ENCODE measurements around the gene TNKS1BP1.

DNA sequence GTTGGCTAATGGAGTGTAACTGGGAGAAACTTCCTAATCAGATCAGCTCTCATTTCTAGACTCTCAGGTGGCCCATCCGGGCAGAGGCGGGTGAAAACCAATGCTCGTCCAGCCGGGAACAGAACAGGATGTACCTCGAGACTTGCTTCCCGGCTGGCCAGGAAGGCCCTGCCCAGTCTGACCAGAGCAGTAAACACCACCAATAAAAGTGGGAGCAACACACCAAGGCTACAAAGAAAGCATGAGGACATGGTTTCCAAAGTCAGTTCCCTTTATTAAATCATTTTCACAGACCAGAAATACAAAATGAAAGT, 940 bp upstream of the TNKS1BP1 start:
- TF ChIP-seq, protein P1, sequence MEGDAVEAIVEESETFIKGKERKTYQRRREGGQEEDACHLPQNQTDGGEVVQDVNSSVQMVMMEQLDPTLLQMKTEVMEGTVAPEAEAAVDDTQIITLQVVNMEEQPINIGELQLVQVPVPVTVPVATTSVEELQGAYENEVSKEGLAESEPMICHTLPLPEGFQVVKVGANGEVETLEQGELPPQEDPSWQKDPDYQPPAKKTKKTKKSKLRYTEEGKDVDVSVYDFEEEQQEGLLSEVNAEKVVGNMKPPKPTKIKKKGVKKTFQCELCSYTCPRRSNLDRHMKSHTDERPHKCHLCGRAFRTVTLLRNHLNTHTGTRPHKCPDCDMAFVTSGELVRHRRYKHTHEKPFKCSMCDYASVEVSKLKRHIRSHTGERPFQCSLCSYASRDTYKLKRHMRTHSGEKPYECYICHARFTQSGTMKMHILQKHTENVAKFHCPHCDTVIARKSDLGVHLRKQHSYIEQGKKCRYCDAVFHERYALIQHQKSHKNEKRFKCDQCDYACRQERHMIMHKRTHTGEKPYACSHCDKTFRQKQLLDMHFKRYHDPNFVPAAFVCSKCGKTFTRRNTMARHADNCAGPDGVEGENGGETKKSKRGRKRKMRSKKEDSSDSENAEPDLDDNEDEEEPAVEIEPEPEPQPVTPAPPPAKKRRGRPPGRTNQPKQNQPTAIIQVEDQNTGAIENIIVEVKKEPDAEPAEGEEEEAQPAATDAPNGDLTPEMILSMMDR (conservative IDR thresholded peaks at IDR 0.05): no peak
- TF ChIP-seq EZH2 (IDR thresholded peaks at IDR 0.05; ENCODE audit: low read depth): no peak

Measured in PC-9 (cell line).